Ascending aorta (tissue), 2 donors: Measurements from ENCODE around the gene SCYL2. TPM values are rescaled to one million over a fixed set of nuclear protein-coding genes. Genes with fewer than 3 reads are reported as not detected.

ENCODE experiments used
- DNase-seq, 2 donors: peaks; one replicate each; pipeline ENCODE4 v3.0.0-alpha.2; 2019; ENCODE audit warnings: low spot score in 2 of 2
- H3K27ac ChIP-seq, 2 donors: fragments of 200-600 bp; sonication (generic); one replicate each; pipeline ENCODE4 v1.5.1; 2016 to 2017; ENCODE audit warnings: mild to moderate bottlenecking in 1 of 2
- H3K27me3 ChIP-seq: fragments of 200-600 bp; sonication (generic); one replicate; pipeline ENCODE4 v1.5.1; 2017
- H3K36me3 ChIP-seq, 2 donors: fragments of 200-600 bp; sonication (generic); one replicate each; pipeline ENCODE4 v1.5.1; 2016
- H3K4me1 ChIP-seq, 2 donors: fragments of 200-600 bp; sonication (generic); one replicate each; pipeline ENCODE4 v1.5.1; 2016 to 2017; ENCODE audit warnings: mild to moderate bottlenecking in 1 of 2
- H3K4me3 ChIP-seq, 2 donors: fragments of 200-600 bp; sonication (generic); one replicate each; pipeline ENCODE4 v1.5.1; 2016 to 2017; ENCODE audit warnings: mild to moderate bottlenecking in 1 of 2
- H3K9me3 ChIP-seq, 2 donors: fragments of 200-600 bp; sonication (generic); one replicate each; pipeline ENCODE4 v1.5.1; 2016
- CTCF ChIP-seq, 3 experiments: fragments of 200-600 bp in 2 of 3; fragments of 450-650 bp in 1 of 3; sonication (generic) in 2 of 3; IDR thresholded peaks; one replicate each; pipeline ENCODE4 v1.5.1; 2016 to 2019; ENCODE audit warnings: antibody characterized with exemption in 3 of 3, mild to moderate bottlenecking in 1 of 3, moderate library complexity in 1 of 3
- intact Hi-C: fragments of 100-400 bp; cut with DNase I; formaldehyde crosslinking; loops from one replicate; pipeline ENCODE4 v1.15.1; 2023
- total RNA-seq: library from RNA; depleted of rRNA; stranded (reverse); fragments of >200 nt; gene quantifications from one replicate; pipeline ENCODE4 v1.1.0, GENCODE V29; 2016

The SCYL2 gene
- total RNA-seq, 1 donor from 2014 or later, result 11.6 TPM

GRCh38 chr12:100265732-100266584, 1.0 kb upstream of the SCYL2 start:
- H3K27ac ChIP-seq, result peak overlapping the region; percentile 97 to 98
- TF ChIP-seq CTCF (IDR thresholded peaks at IDR 0.05), result no peak

GRCh38 chr12:100266585-100266834, 467 bp upstream of the SCYL2 start:
- peak overlapping the region; percentile 97 to 98 for H3K27ac ChIP-seq
- no peaks in the 10 kb centered on the region for H3K36me3 ChIP-seq
- H3K4me1 ChIP-seq, result peaks cover 0 to 20% of the 10 kb centered on the region in 2 donors
- H3K4me3 ChIP-seq, result peak overlapping the region; percentile 95 to 100
- intact Hi-C loops, result loop anchor here (5.0 to 10.0 kb wide), 3 partner anchors 1431 to 1752 kb away; partner anchors contain the start of genes CHPT1, DRAM1 and TMPO
- no peaks in the 10 kb centered on the region for H3K9me3 ChIP-seq
- H3K27me3 ChIP-seq, result no peaks in the 10 kb centered on the region
- no peak for TF ChIP-seq CTCF (IDR thresholded peaks at IDR 0.05)
- no peak for DNase-seq

More at GRCh38 chr12:100265732-100266584, 1.0 kb upstream of the SCYL2 start:
- Histone ChIP-seq H3K9me3 (no peaks in the 10 kb centered on the region), H3K36me3 (no peaks in the 10 kb centered on the region), H3K4me3 (peak overlapping the region; percentile 95 to 100), H3K4me1 (peaks cover 0 to 20% of the 10 kb centered on the region in 2 donors), H3K27me3 (no peaks in the 10 kb centered on the region)
- intact Hi-C loops, result loop anchor here (5.0 to 10.0 kb wide), 3 partner anchors 1431 to 1751 kb away; partner anchors contain the start of genes CHPT1, DRAM1 and TMPO
- no peak for DNase-seq

GRCh38 chr12:100267603-100268281, 765 bp downstream of the SCYL2 start:
- Histone ChIP-seq H3K4me1 (peaks cover 0 to 22% of the 10 kb centered on the region in 2 donors), H3K36me3 (no peaks in the 10 kb centered on the region), H3K9me3 (no peaks in the 10 kb centered on the region), H3K27me3 (no peaks in the 10 kb centered on the region), H3K27ac (peak overlapping the region; percentile 97 to 98), H3K4me3 (peak overlapping the region; percentile 95 to 100)
- intact Hi-C loops, result loop anchor here (1.0 to 10.0 kb wide), 5 partner anchors 67 to 1753 kb away; partner anchors contain the start of genes ACTR6, BLTP3B, CHPT1 and DRAM1
- no peak for TF ChIP-seq CTCF (IDR thresholded peaks at IDR 0.05)
- DNase-seq, result no peak

- H3K4me1 ChIP-seq, result peaks cover 0 to 25% of the 10 kb centered on the region in 2 donors
Measured at GRCh38 chr12:100268835-100269564, 2.0 kb downstream of the SCYL2 start.

More at GRCh38 chr12:100268835-100269564, 2.0 kb downstream of the SCYL2 start:
- Histone ChIP-seq H3K9me3 (no peaks in the 10 kb centered on the region), H3K27me3 (no peaks in the 10 kb centered on the region), H3K4me3 (peak overlapping the region; percentile 31 to 95), H3K27ac (no peak overlapping the region), H3K36me3 (no peaks in the 10 kb centered on the region)
- DNase-seq, result no peak
- no peak for TF ChIP-seq CTCF (IDR thresholded peaks at IDR 0.05)
- intact Hi-C loops, result loop anchor here (5.0 to 10.0 kb wide), 3 partner anchors 1428 to 1754 kb away; partner anchors contain the start of genes CHPT1, DRAM1 and TMPO
